ENCODE measurements around the gene DPYSL4.

DPYSL4 gene

GRCh38 chr10:132229096-132229495 lies 42.3 kb downstream of the DPYSL4 start:
- H3K4me3 ChIP-seq (ENCODE audit: low read length) = no peak overlapping the region
- 97% methylated on average over 6 of the region's 6 CpGs for WGBS
- H3K4me1 ChIP-seq (ENCODE audit: insufficient read depth, low read length) = no peaks in the 10 kb centered on the region

GRCh38 chr10:132229834-132230556 lies 43.2 kb downstream of the DPYSL4 start:
- Histone ChIP-seq H3K27ac (ENCODE audit: low read depth, low read length) (no peak overlapping the region), H3K9ac (ENCODE audit: low read depth, low read length) (no peak overlapping the region; the same call in 1 of the 2 replicates), H3K9me3 (ENCODE audit: insufficient read depth, low read depth, low read length) (no peaks in the 10 kb centered on the region), H3K4me3 (ENCODE audit: low read length) (no peak overlapping the region), H3K4me1 (ENCODE audit: insufficient read depth, low read length) (no peaks in the 10 kb centered on the region), H3K36me3 (ENCODE audit: insufficient read depth, low read length) (no peaks in the 10 kb centered on the region), H3K27me3 (ENCODE audit: insufficient read depth, low read length) (no peaks in the 10 kb centered on the region)
- 69% methylated on average over 36 of the region's 36 CpGs for WGBS

More at GRCh38 chr10:132229096-132229495, 42.3 kb downstream of the DPYSL4 start:
- Histone ChIP-seq H3K9ac (ENCODE audit: low read depth, low read length) (no peak overlapping the region), H3K9me3 (ENCODE audit: insufficient read depth, low read depth, low read length) (no peaks in the 10 kb centered on the region), H3K36me3 (ENCODE audit: insufficient read depth, low read length) (no peaks in the 10 kb centered on the region), H3K27ac (ENCODE audit: low read depth, low read length) (no peak overlapping the region), H3K27me3 (ENCODE audit: insufficient read depth, low read length) (no peaks in the 10 kb centered on the region)

- 88% methylated on average over 21 of the region's 21 CpGs for WGBS
Observed at GRCh38 chr10:132230557-132231210, 43.9 kb downstream of the DPYSL4 start.

GRCh38 chr10:132231656-132232022 lies 44.9 kb downstream of the DPYSL4 start:
- Histone ChIP-seq H3K9ac (ENCODE audit: low read depth, low read length) (no peak overlapping the region), H3K36me3 (ENCODE audit: insufficient read depth, low read length) (no peaks in the 10 kb centered on the region), H3K4me1 (ENCODE audit: insufficient read depth, low read length) (no peaks in the 10 kb centered on the region), H3K9me3 (ENCODE audit: insufficient read depth, low read depth, low read length) (no peaks in the 10 kb centered on the region), H3K27ac (ENCODE audit: low read depth, low read length) (no peak overlapping the region), H3K4me3 (ENCODE audit: low read length) (no peak overlapping the region), H3K27me3 (ENCODE audit: insufficient read depth, low read length) (no peaks in the 10 kb centered on the region)
- WGBS = 93% methylated on average over 13 of the region's 13 CpGs

More at GRCh38 chr10:132230557-132231210, 43.9 kb downstream of the DPYSL4 start:
- H3K9me3 ChIP-seq (ENCODE audit: insufficient read depth, low read depth, low read length) = no peaks in the 10 kb centered on the region
- no peaks in the 10 kb centered on the region for H3K4me1 ChIP-seq (ENCODE audit: insufficient read depth, low read length)
- H3K27me3 ChIP-seq (ENCODE audit: insufficient read depth, low read length) = no peaks in the 10 kb centered on the region
- no peak overlapping the region for H3K9ac ChIP-seq (ENCODE audit: low read depth, low read length)
- H3K4me3 ChIP-seq (ENCODE audit: low read length) = no peak overlapping the region
- H3K27ac ChIP-seq (ENCODE audit: low read depth, low read length) = no peak overlapping the region
- no peaks in the 10 kb centered on the region for H3K36me3 ChIP-seq (ENCODE audit: insufficient read depth, low read length)

- H3K36me3 ChIP-seq (ENCODE audit: insufficient read depth, low read length) = no peaks in the 10 kb centered on the region
- WGBS = 92% methylated on average over 35 of the region's 35 CpGs
- H3K27me3 ChIP-seq (ENCODE audit: insufficient read depth, low read length) = no peaks in the 10 kb centered on the region
- no peak overlapping the region for H3K9ac ChIP-seq (ENCODE audit: low read depth, low read length)
- no peak overlapping the region for H3K27ac ChIP-seq (ENCODE audit: low read depth, low read length)
- no peaks in the 10 kb centered on the region for H3K9me3 ChIP-seq (ENCODE audit: insufficient read depth, low read depth, low read length)
- no peak overlapping the region for H3K4me3 ChIP-seq (ENCODE audit: low read length)
- no peaks in the 10 kb centered on the region for H3K4me1 ChIP-seq (ENCODE audit: insufficient read depth, low read length)
Observed at GRCh38 chr10:132232023-132232951, 45.5 kb downstream of the DPYSL4 start.

GRCh38 chr10:132232981-132233380 lies 46.2 kb downstream of the DPYSL4 start:
- Histone ChIP-seq H3K9ac (ENCODE audit: low read depth, low read length) (no peak overlapping the region), H3K27ac (ENCODE audit: low read depth, low read length) (no peak overlapping the region), H3K9me3 (ENCODE audit: insufficient read depth, low read depth, low read length) (no peaks in the 10 kb centered on the region), H3K36me3 (ENCODE audit: insufficient read depth, low read length) (no peaks in the 10 kb centered on the region), H3K4me1 (ENCODE audit: insufficient read depth, low read length) (0 out of 2 replicates have a peak, but pooled peaks cover 3% of the 10 kb centered on the region), H3K27me3 (ENCODE audit: insufficient read depth, low read length) (no peaks in the 10 kb centered on the region), H3K4me3 (ENCODE audit: low read length) (no peak overlapping the region)
- WGBS = 90% methylated on average over 9 of the region's 9 CpGs

- H3K4me3 ChIP-seq (ENCODE audit: low read length) = no peak overlapping the region
- H3K9me3 ChIP-seq (ENCODE audit: insufficient read depth, low read depth, low read length) = no peaks in the 10 kb centered on the region
- no peak overlapping the region for H3K9ac ChIP-seq (ENCODE audit: low read depth, low read length)
- H3K36me3 ChIP-seq (ENCODE audit: insufficient read depth, low read length) = no peaks in the 10 kb centered on the region
- H3K27ac ChIP-seq (ENCODE audit: low read depth, low read length) = no peak overlapping the region
- H3K4me1 ChIP-seq (ENCODE audit: insufficient read depth, low read length) = 0 out of 2 replicates have a peak, but pooled peaks cover 4% of the 10 kb centered on the region
- WGBS = 89% methylated on average over 18 of the region's 18 CpGs
- no peaks in the 10 kb centered on the region for H3K27me3 ChIP-seq (ENCODE audit: insufficient read depth, low read length)
Observed at GRCh38 chr10:132233501-132234085, 46.8 kb downstream of the DPYSL4 start.

GRCh38 chr10:132234860-132235259 lies 48.1 kb downstream of the DPYSL4 start:
- Histone ChIP-seq H3K27ac (ENCODE audit: low read depth, low read length) (no peak overlapping the region), H3K9me3 (ENCODE audit: insufficient read depth, low read depth, low read length) (no peaks in the 10 kb centered on the region), H3K4me3 (ENCODE audit: low read length) (no peak overlapping the region), H3K27me3 (ENCODE audit: insufficient read depth, low read length) (no peaks in the 10 kb centered on the region), H3K4me1 (ENCODE audit: insufficient read depth, low read length) (0 out of 2 replicates have a peak, but pooled peaks cover 4% of the 10 kb centered on the region), H3K36me3 (ENCODE audit: insufficient read depth, low read length) (no peaks in the 10 kb centered on the region), H3K9ac (ENCODE audit: low read depth, low read length) (no peak overlapping the region)
- WGBS = 91% methylated on average over 6 of the region's 6 CpGs

- Histone ChIP-seq H3K4me3 (ENCODE audit: low read length) (no peak overlapping the region), H3K27ac (ENCODE audit: low read depth, low read length) (no peak overlapping the region), H3K27me3 (ENCODE audit: insufficient read depth, low read length) (no peaks in the 10 kb centered on the region), H3K36me3 (ENCODE audit: insufficient read depth, low read length) (no peaks in the 10 kb centered on the region), H3K4me1 (ENCODE audit: insufficient read depth, low read length) (0 out of 2 replicates have a peak, but pooled peaks cover 4% of the 10 kb centered on the region), H3K9ac (ENCODE audit: low read depth, low read length) (no peak overlapping the region), H3K9me3 (ENCODE audit: insufficient read depth, low read depth, low read length) (no peaks in the 10 kb centered on the region)
- WGBS = 95% methylated on average over 21 of the region's 21 CpGs
Observed at GRCh38 chr10:132236161-132236560, 49.4 kb downstream of the DPYSL4 start.

GRCh38 chr10:132236881-132237280 lies 50.1 kb downstream of the DPYSL4 start:
- Histone ChIP-seq H3K36me3 (ENCODE audit: insufficient read depth, low read length) (no peaks in the 10 kb centered on the region), H3K27ac (ENCODE audit: low read depth, low read length) (no peak overlapping the region), H3K27me3 (ENCODE audit: insufficient read depth, low read length) (no peaks in the 10 kb centered on the region), H3K4me1 (ENCODE audit: insufficient read depth, low read length) (0 out of 2 replicates have a peak, but pooled peaks cover 4% of the 10 kb centered on the region), H3K9ac (ENCODE audit: low read depth, low read length) (no peak overlapping the region), H3K4me3 (ENCODE audit: low read length) (no peak overlapping the region), H3K9me3 (ENCODE audit: insufficient read depth, low read depth, low read length) (no peaks in the 10 kb centered on the region)
- 94% methylated on average over 13 of the region's 13 CpGs for WGBS

Measured in HUES64 (cell line).